HepG2 (cell line): ENCODE results near the gene C12orf60. TPM values are rescaled to one million over a fixed set of nuclear protein-coding genes. Genes with fewer than 3 reads are reported as not detected.
A peak's percentile ranks its signal among the peaks of the same experiment; 100 is the strongest.

Source experiments
- AGO2 ChIP-seq: fragments of 200-400 bp; formaldehyde crosslinking; optimal IDR thresholded peaks from 2 replicates; pipeline ENCODE3; 2017; ENCODE audit warnings: mild to moderate bottlenecking, low read depth, low read length, moderate library complexity
- CHD4 ChIP-seq: fragments of 200-600 bp; sonication (generic); IDR thresholded peaks from 2 replicates; pipeline ENCODE4 v1.7.0; 2017; ENCODE audit warnings: mild to moderate bottlenecking, low read length, borderline replicate concordance
- GRHL1 ChIP-seq: sonication (generic); formaldehyde crosslinking; conservative IDR thresholded peaks from 2 replicates; pipeline ENCODE4 v1.8.0; 2022; ENCODE audit warnings: missing genetic modification reagents
- GTF2F1 ChIP-seq: fragments of 150-350 bp; IDR thresholded peaks from 2 replicates; pipeline ENCODE4 v1.6.1; 2014; ENCODE audit warnings: low read length
- HDAC6 ChIP-seq: fragments of 200-600 bp; sonication (generic); IDR thresholded peaks from 2 replicates; pipeline ENCODE4 v1.7.0; 2017; ENCODE audit warnings: mild to moderate bottlenecking, antibody characterized with exemption, low read length, low read depth
- HMGA1 ChIP-seq: sonication (generic); formaldehyde crosslinking; conservative IDR thresholded peaks from 2 replicates; pipeline ENCODE4 v1.4.0; 2020; ENCODE audit warnings: missing genetic modification reagents
- HNRNPL ChIP-seq: fragments of 200-400 bp; formaldehyde crosslinking; IDR thresholded peaks from 2 replicates; pipeline ENCODE4 v1.6.1; 2017; ENCODE audit warnings: mild to moderate bottlenecking, low read depth, low read length
- JARID2 ChIP-seq: sonication (generic); formaldehyde crosslinking; IDR thresholded peaks from 2 replicates; pipeline ENCODE4 v1.8.1; 2023; ENCODE audit warnings: missing genetic modification reagents, inconsistent platforms; ENCODE audit not compliant: insufficient replicate concordance
- KLF6 ChIP-seq: IDR thresholded peaks from 2 replicates; pipeline ENCODE4 v1.8.0; 2016; ENCODE audit warnings: missing biosample characterization, missing genetic modification reagents
- KMT2B ChIP-seq: IDR thresholded peaks from 2 replicates; pipeline ENCODE4 v1.6.1; 2016; ENCODE audit warnings: missing genetic modification reagents, missing compliant biosample characterization
- MATR3 ChIP-seq: sonication (generic); formaldehyde crosslinking; IDR thresholded peaks from 2 replicates; pipeline ENCODE4 v1.4.0; 2020; ENCODE audit warnings: missing genetic modification reagents
- NCOA5 ChIP-seq: sonication (generic); formaldehyde crosslinking; IDR thresholded peaks from 2 replicates; pipeline ENCODE4 v1.4.0; 2020; ENCODE audit warnings: missing genetic modification reagents
- NFATC3 ChIP-seq: sonication (generic); formaldehyde crosslinking; IDR thresholded peaks from 2 replicates; pipeline ENCODE4 v1.5.1; 2020; ENCODE audit warnings: mild to moderate bottlenecking, missing genetic modification reagents
- NKX3-1 ChIP-seq: sonication (generic); formaldehyde crosslinking; IDR thresholded peaks from 2 replicates; pipeline ENCODE4 v1.5.0; 2020; ENCODE audit warnings: missing genetic modification reagents
- NONO ChIP-seq, 2 experiments: fragments of 450-650 bp in 1 of 2; sonication (generic) in 1 of 2; formaldehyde crosslinking in 1 of 2; IDR thresholded peaks in 1 of 2; conservative IDR thresholded peaks in 1 of 2; 2 replicates each; pipeline versions ENCODE4 v1.6.1 to v1.8.0; 2017 to 2022; ENCODE audit warnings: mild to moderate bottlenecking in 1 of 2, missing genetic modification reagents in 1 of 2, moderate library complexity in 1 of 2
- REPIN1 ChIP-seq: sonication (generic); formaldehyde crosslinking; IDR thresholded peaks from 2 replicates; pipeline ENCODE4 v1.8.0; 2022; ENCODE audit warnings: missing genetic modification reagents, low read depth, mild to moderate bottlenecking, borderline replicate concordance
- SKIL ChIP-seq: sonication (generic); formaldehyde crosslinking; IDR thresholded peaks from 2 replicates; pipeline ENCODE4 v1.8.0; 2022; ENCODE audit warnings: missing genetic modification reagents, mild to moderate bottlenecking, moderate library complexity, borderline replicate concordance
- SNAI1 ChIP-seq: sonication (generic); formaldehyde crosslinking; IDR thresholded peaks from 2 replicates; pipeline ENCODE4 v1.5.0; 2020; ENCODE audit warnings: mild to moderate bottlenecking, missing genetic modification reagents, borderline replicate concordance
- ZFP36L2 ChIP-seq: sonication (generic); formaldehyde crosslinking; IDR thresholded peaks from 2 replicates; pipeline ENCODE4 v1.4.0; 2020; ENCODE audit warnings: missing genetic modification reagents
- ZNF253 ChIP-seq: sonication (generic); formaldehyde crosslinking; IDR thresholded peaks from 2 replicates; pipeline ENCODE4 v1.8.0; 2022; ENCODE audit warnings: mild to moderate bottlenecking, missing genetic modification reagents, borderline replicate concordance
- ZNF292 ChIP-seq: sonication (generic); formaldehyde crosslinking; IDR thresholded peaks from 2 replicates; pipeline ENCODE4 v1.8.1; 2022; ENCODE audit warnings: mild to moderate bottlenecking, low read depth, missing genetic modification reagents, borderline replicate concordance
- ZNF343 ChIP-seq: sonication (generic); formaldehyde crosslinking; IDR thresholded peaks from 2 replicates; pipeline ENCODE4 v1.4.0; 2020; ENCODE audit warnings: mild to moderate bottlenecking, missing genetic modification reagents
- ZNF367 ChIP-seq: sonication (generic); formaldehyde crosslinking; IDR thresholded peaks from 2 replicates; pipeline ENCODE4 v1.4.0; 2020; ENCODE audit warnings: missing genetic modification reagents, borderline replicate concordance
- ZNF451 ChIP-seq: sonication (generic); formaldehyde crosslinking; IDR thresholded peaks from 2 replicates; pipeline ENCODE4 v1.5.0; 2020; ENCODE audit warnings: mild to moderate bottlenecking, missing genetic modification reagents
- ZNF607 ChIP-seq: sonication (generic); formaldehyde crosslinking; IDR thresholded peaks from 2 replicates; pipeline ENCODE4 v1.5.1; 2020; ENCODE audit warnings: missing genetic modification reagents, mild to moderate bottlenecking, borderline replicate concordance
- ZNF629 ChIP-seq: sonication (generic); formaldehyde crosslinking; conservative IDR thresholded peaks from 2 replicates; pipeline ENCODE4 v1.5.0; 2020; ENCODE audit warnings: missing genetic modification reagents
- polyA plus RNA-seq, 8 experiments: library from polyadenylated mRNA; depleted of rRNA in 3 of 8; stranded (reverse) in 7 of 8; unstranded in 1 of 8; fragments of >200 nt; fragmentation: Illumina TruSeq in 4 of 8; extraction: Trizol in 4 of 8; gene quantifications; 2 replicates each; pipeline versions ENCODE4 v1.2.1 to v1.2.3, GENCODE V29; 2011 to 2016; ENCODE audit warnings: low read depth in 4 of 8, missing spikeins in 1 of 8, mixed read lengths in 1 of 8; ENCODE audit not compliant: insufficient read depth in 1 of 8
- total RNA-seq, 5 experiments: library from RNA; depleted of rRNA; stranded (reverse); fragments of >200 nt; fragmentation: Illumina TruSeq; extraction: Trizol; gene quantifications; 2 replicates each; pipeline ENCODE4 v1.2.3, GENCODE V29; 2016; ENCODE audit warnings: low read depth in 1 of 5

The C12orf60 gene
- total and polyA plus RNA-seq, 2 of the 13 experiments (the other 11 are each of a cell fraction or from before 2014, with no cell fraction given), result 0.55 to 1.4 TPM

GRCh38 chr12:14803011-14803829 is at the start of gene C12orf60, which contains the start of gene WBP11 (continued):
- TF ChIP-seq GRHL1 (no peak), JARID2 (CRISPR knock-in tag) (no peak), ZNF451 (CRISPR knock-in tag) (no peak), ZNF343 (CRISPR knock-in tag) (no peak), CHD4 (no peak), KLF6 (CRISPR knock-in tag) (no peak), MATR3 (CRISPR knock-in tag) (no peak), SNAI1 (CRISPR knock-in tag) (no peak), ZNF629 (CRISPR knock-in tag) (no peak), HDAC6 (no peak), ZNF292 (no peak), SKIL (CRISPR knock-in tag) (no peak), HNRNPL (no peak), AGO2 (peak; percentile 48), NONO (IDR thresholded peaks at IDR 0.05) (no peak), NONO (CRISPR knock-in tag; conservative IDR thresholded peaks at IDR 0.05) (peak; percentile 51), HMGA1 (CRISPR knock-in tag) (no peak), ZFP36L2 (CRISPR knock-in tag) (no peak), KMT2B (CRISPR knock-in tag) (peak; percentile 96), NCOA5 (no peak), ZNF607 (CRISPR knock-in tag) (peak; percentile 26; the same call in 1 of the 2 replicates), NFATC3 (no peak), ZNF367 (CRISPR knock-in tag) (no peak), GTF2F1 (no peak), ZNF253 (CRISPR knock-in tag) (no peak), REPIN1 (CRISPR knock-in tag) (no peak), NKX3-1 (CRISPR knock-in tag) (0 out of 2 replicates have a peak, but pooled peaks have one; percentile 54)
